ENCODE measurements around the gene SMYD2.

DNA sequence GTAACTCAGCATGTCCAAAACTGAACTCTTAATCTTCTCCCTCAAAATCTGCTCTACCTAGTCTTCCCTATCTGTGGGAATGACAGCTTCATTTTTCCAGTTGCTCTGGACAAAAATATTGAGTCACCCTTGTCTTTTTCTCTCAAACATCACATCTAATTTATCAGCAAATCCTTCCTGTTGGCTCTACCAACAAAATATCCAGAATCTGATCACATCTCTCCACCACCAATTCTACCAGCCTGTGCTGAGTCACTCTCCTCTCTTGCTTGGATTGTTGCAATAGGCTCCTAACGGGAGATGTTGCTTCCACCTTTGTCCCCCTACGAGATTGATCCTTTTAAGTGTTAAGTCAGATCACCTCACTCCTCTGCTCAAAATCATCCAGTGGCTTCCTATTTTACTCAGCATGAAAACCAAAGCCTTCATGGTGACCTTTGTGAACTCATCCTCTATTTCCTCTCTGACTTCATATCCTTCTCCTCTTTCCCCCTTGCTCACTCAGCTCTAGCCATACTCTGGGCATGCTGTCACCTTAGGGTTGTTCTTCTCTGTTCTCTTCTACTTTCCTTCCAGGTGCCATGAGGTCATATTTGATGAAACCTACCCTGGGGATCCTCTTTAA, 21.5 kb upstream of the SMYD2 start:
- TF ChIP-seq CTCF (conservative IDR thresholded peaks at IDR 0.05; ENCODE audit: low read depth in 2 of 2) (no peak), EZH2 (IDR thresholded peaks at IDR 0.05; ENCODE audit: low read depth, unreplicated experiment) (no peak), ZNF114 (CRISPR knock-in tag; IDR thresholded peaks at IDR 0.05) (no peak), POLR2AphosphoS5 (IDR thresholded peaks at IDR 0.05; ENCODE audit: low read depth) (no peak), STAT1 (IDR thresholded peaks at IDR 0.05; ENCODE audit: unreplicated experiment) (no peak), EZH2phosphoT487 (IDR thresholded peaks at IDR 0.05; ENCODE audit: unreplicated experiment) (no peak), JUNB (IDR thresholded peaks at IDR 0.05; ENCODE audit: unreplicated experiment) (no peak), CREB1 (CRISPR knock-in tag; IDR thresholded peaks at IDR 0.05; ENCODE audit: low read depth) (no peak), NANOG (IDR thresholded peaks at IDR 0.05; ENCODE audit: borderline replicate concordance) (no peak), ETS1 (IDR thresholded peaks at IDR 0.05) (no peak), ZNF331 (CRISPR knock-in tag; IDR thresholded peaks at IDR 0.05; ENCODE audit: low read depth) (no peak)
- TF ChIP-seq, protein P1, sequence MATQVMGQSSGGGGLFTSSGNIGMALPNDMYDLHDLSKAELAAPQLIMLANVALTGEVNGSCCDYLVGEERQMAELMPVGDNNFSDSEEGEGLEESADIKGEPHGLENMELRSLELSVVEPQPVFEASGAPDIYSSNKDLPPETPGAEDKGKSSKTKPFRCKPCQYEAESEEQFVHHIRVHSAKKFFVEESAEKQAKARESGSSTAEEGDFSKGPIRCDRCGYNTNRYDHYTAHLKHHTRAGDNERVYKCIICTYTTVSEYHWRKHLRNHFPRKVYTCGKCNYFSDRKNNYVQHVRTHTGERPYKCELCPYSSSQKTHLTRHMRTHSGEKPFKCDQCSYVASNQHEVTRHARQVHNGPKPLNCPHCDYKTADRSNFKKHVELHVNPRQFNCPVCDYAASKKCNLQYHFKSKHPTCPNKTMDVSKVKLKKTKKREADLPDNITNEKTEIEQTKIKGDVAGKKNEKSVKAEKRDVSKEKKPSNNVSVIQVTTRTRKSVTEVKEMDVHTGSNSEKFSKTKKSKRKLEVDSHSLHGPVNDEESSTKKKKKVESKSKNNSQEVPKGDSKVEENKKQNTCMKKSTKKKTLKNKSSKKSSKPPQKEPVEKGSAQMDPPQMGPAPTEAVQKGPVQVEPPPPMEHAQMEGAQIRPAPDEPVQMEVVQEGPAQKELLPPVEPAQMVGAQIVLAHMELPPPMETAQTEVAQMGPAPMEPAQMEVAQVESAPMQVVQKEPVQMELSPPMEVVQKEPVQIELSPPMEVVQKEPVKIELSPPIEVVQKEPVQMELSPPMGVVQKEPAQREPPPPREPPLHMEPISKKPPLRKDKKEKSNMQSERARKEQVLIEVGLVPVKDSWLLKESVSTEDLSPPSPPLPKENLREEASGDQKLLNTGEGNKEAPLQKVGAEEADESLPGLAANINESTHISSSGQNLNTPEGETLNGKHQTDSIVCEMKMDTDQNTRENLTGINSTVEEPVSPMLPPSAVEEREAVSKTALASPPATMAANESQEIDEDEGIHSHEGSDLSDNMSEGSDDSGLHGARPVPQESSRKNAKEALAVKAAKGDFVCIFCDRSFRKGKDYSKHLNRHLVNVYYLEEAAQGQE (IDR thresholded peaks at IDR 0.05; ENCODE audit: unreplicated experiment) = no peak

All from GM23338 (cell line).